HepG2 (cell line): ENCODE results near the gene TASOR2. TPM values are rescaled to one million over a fixed set of nuclear protein-coding genes. Genes with fewer than 3 reads are reported as not detected.
A peak's percentile ranks its signal among the peaks of the same experiment; 100 is the strongest.

Experiments
- AHDC1 ChIP-seq: sonication (generic); formaldehyde crosslinking; IDR thresholded peaks from 2 replicates; pipeline ENCODE4 v1.5.1; 2020; ENCODE audit warnings: mild to moderate bottlenecking, missing genetic modification reagents, borderline replicate concordance
- HMGXB4 ChIP-seq, 2 experiments: sonication (generic) in 1 of 2; formaldehyde crosslinking in 1 of 2; IDR thresholded peaks; 2 replicates each; pipeline versions ENCODE4 v1.4.0 to v1.6.1; 2018 to 2020; ENCODE audit warnings: missing genetic modification reagents in 2 of 2, borderline replicate concordance in 1 of 2, low read depth in 1 of 2, mild to moderate bottlenecking in 1 of 2, missing biosample characterization in 1 of 2
- HNRNPH1 ChIP-seq: fragments of 200-400 bp; formaldehyde crosslinking; optimal IDR thresholded peaks from 2 replicates; pipeline ENCODE3; 2017; ENCODE audit warnings: mild to moderate bottlenecking, low read depth, low read length
- HOMEZ ChIP-seq: IDR thresholded peaks from 2 replicates; pipeline ENCODE4 v1.6.1; 2016; ENCODE audit warnings: low read depth
- HOXA3 ChIP-seq: sonication (generic); formaldehyde crosslinking; IDR thresholded peaks from 2 replicates; pipeline ENCODE4 v1.5.0; 2020; ENCODE audit warnings: missing genetic modification reagents
- JUND ChIP-seq: sonication (generic); formaldehyde crosslinking; IDR thresholded peaks from 2 replicates; pipeline ENCODE4 v1.8.0; 2022; ENCODE audit warnings: mild to moderate bottlenecking, missing genetic modification reagents
- MAFK ChIP-seq, 2 experiments: IDR thresholded peaks in 1 of 2; conservative IDR thresholded peaks in 1 of 2; 2 replicates each; pipeline ENCODE4 v1.6.1; 2011; ENCODE audit warnings: improper control_type of control experiment in 2 of 2, low read length in 2 of 2
- PHB2 ChIP-seq: fragments of 450-650 bp; IDR thresholded peaks from 2 replicates; pipeline ENCODE4 v1.6.1; 2018; ENCODE audit not compliant: partially characterized antibody
- RNF2 ChIP-seq: fragments of 450-650 bp; conservative IDR thresholded peaks from 2 replicates; pipeline ENCODE4 v1.6.1; 2016; ENCODE audit warnings: low read depth
- SIN3A ChIP-seq: IDR thresholded peaks from 2 replicates; pipeline ENCODE4 v1.6.1; 2011; ENCODE audit warnings: low read depth, mild to moderate bottlenecking, control low read depth, low read length, borderline replicate concordance
- SIX4 ChIP-seq: sonication (generic); formaldehyde crosslinking; IDR thresholded peaks from 2 replicates; pipeline ENCODE4 v1.4.0; 2020; ENCODE audit warnings: missing genetic modification reagents
- SSRP1 ChIP-seq: IDR thresholded peaks from 2 replicates; pipeline ENCODE4 v1.6.1; 2016; ENCODE audit warnings: control low read depth
- ZBTB26 ChIP-seq: IDR thresholded peaks from 2 replicates; pipeline ENCODE4 v1.6.1; 2016; ENCODE audit warnings: missing compliant biosample characterization, missing genetic modification reagents, borderline replicate concordance
- ZBTB8A ChIP-seq: sonication (generic); formaldehyde crosslinking; IDR thresholded peaks from 2 replicates; pipeline ENCODE4 v1.4.0; 2020; ENCODE audit warnings: mild to moderate bottlenecking, low read depth, missing genetic modification reagents, borderline replicate concordance
- ZMYM3 ChIP-seq: sonication (generic); formaldehyde crosslinking; IDR thresholded peaks from 2 replicates; pipeline ENCODE4 v1.5.1; 2020; ENCODE audit warnings: mild to moderate bottlenecking, missing genetic modification reagents
- ZNF3 ChIP-seq: IDR thresholded peaks from 2 replicates; pipeline ENCODE4 v1.7.0; 2017; ENCODE audit warnings: inconsistent platforms
- ZNF710 ChIP-seq: sonication (generic); formaldehyde crosslinking; IDR thresholded peaks from 2 replicates; pipeline ENCODE4 v1.5.0; 2020; ENCODE audit warnings: mild to moderate bottlenecking, missing genetic modification reagents, borderline replicate concordance
- polyA plus RNA-seq, 8 experiments: library from polyadenylated mRNA; depleted of rRNA in 3 of 8; stranded (reverse) in 7 of 8; unstranded in 1 of 8; fragments of >200 nt; fragmentation: Illumina TruSeq in 4 of 8; extraction: Trizol in 4 of 8; gene quantifications; 2 replicates each; pipeline versions ENCODE4 v1.2.1 to v1.2.3, GENCODE V29; 2011 to 2016; ENCODE audit warnings: low read depth in 4 of 8, missing spikeins in 1 of 8, mixed read lengths in 1 of 8; ENCODE audit not compliant: insufficient read depth in 1 of 8
- total RNA-seq, 5 experiments: library from RNA; depleted of rRNA; stranded (reverse); fragments of >200 nt; fragmentation: Illumina TruSeq; extraction: Trizol; gene quantifications; 2 replicates each; pipeline ENCODE4 v1.2.3, GENCODE V29; 2016; ENCODE audit warnings: low read depth in 1 of 5

The TASOR2 gene
- total and polyA plus RNA-seq, 2 of the 13 experiments (the other 11 are each of a cell fraction or from before 2014, with no cell fraction given), result 24.2 to 55.3 TPM

- peak; percentile 70; the same call in 1 of the 2 replicates for TF ChIP-seq AHDC1 (CRISPR knock-in tag)
- peak; percentile 68; the same call in 1 of the 2 replicates for TF ChIP-seq SIX4
- TF ChIP-seq ZNF3 (CRISPR knock-in tag), result peak; percentile 83; the same call in 1 of the 2 replicates
- TF ChIP-seq ZNF710 (CRISPR knock-in tag), result 0 out of 2 replicates have a peak, but pooled peaks have one; percentile 32
- TF ChIP-seq ZBTB8A (CRISPR knock-in tag), result no peak
- no peak for TF ChIP-seq HNRNPH1
- TF ChIP-seq SIN3A, result peak; percentile 90
- peak; percentile 94 for TF ChIP-seq ZBTB26 (CRISPR knock-in tag)
- TF ChIP-seq RNF2, result peak; percentile 99
- no peak for TF ChIP-seq PHB2
- no peak for TF ChIP-seq SSRP1 (CRISPR knock-in tag)
- TF ChIP-seq JUND, result no peak
- peak in 1 of 2 experiments; percentile 86 for TF ChIP-seq HMGXB4 (CRISPR knock-in tag; IDR thresholded peaks at IDR 0.05; ENCODE audit: borderline replicate concordance in 1 of 2, low read depth in 1 of 2)
- peak; percentile 95 for TF ChIP-seq HOMEZ (CRISPR knock-in tag)
- TF ChIP-seq ZMYM3 (CRISPR knock-in tag), result peak; percentile 61; the same call in 1 of the 2 replicates
- no peak for TF ChIP-seq MAFK (conservative IDR thresholded peaks at IDR 0.05 in 1 of 2, IDR thresholded peaks at IDR 0.05 in 1 of 2; ENCODE audit: low read length in 2 of 2)
- TF ChIP-seq HOXA3 (CRISPR knock-in tag), result peak; percentile 96
These were observed at the start of gene TASOR2 (continued) for GRCh38 chr10:5684318-5684970.
